Measurements from ENCODE around the gene PYCARD.
A peak's percentile ranks its signal among the peaks of the same experiment; 100 is the strongest.
"Not testable (repeated sequence)": the region's sequence is repeated elsewhere in the genome, so short reads cannot be mapped to it uniquely, and the experiment has no call there.

Gene PYCARD

DNA sequence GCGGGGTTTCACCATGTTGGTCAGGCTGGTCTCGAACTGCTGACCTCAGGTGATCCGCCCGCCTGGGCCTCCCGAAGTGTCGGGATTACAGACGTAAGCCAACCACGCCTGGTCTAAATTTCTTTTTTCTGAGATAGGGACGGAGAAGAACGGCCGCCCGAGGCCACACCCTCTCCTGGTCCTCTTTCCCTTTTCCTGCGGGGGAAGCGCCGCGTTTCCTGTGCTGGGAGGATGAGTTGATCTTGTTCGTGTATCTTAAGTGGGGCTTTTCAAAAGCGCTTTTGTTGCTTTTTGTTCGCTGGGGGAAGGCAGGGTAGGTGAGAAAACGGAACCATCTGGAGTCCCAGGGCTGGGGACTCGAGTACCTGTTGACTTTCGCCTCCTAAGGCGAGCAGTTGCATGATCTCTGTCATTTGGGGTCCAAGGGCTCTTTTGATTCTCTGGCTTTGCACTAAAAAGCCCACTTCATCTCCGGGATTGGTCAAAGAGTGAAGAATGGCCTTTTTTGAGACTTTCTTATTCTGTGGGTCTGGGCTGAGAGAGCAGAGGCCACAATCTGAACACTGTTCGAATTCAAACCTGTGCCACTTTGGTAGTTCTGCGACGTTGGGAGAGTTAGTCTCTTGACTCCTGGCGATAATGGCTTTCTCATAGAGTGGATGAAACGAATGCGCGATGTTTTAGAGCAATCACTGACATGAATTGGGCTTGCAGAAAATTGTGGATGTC lies 21.3 kb downstream of the PYCARD start:
- H3K27me3 Mint-ChIP-seq: peaks cover 8% of the 10 kb centered on the region
- peaks cover 73% of the 10 kb centered on the region for H3K4me1 Mint-ChIP-seq (ENCODE audit: low read depth)
- H3K4me3 Mint-ChIP-seq: peak overlapping the region; percentile 98
- intact Hi-C loops (cut with micrococcal nuclease): loop anchor here (10.0 kb wide), 1 partner anchor 174 kb away; the partner anchor contains the start of gene ITGAX
- no peaks in the 10 kb centered on the region for H3K9me3 Mint-ChIP-seq
- H3K36me3 Mint-ChIP-seq (ENCODE audit: low read depth): peaks cover 72% of the 10 kb centered on the region
- peak overlapping the region; percentile 100 for H3K27ac Mint-ChIP-seq

DNA sequence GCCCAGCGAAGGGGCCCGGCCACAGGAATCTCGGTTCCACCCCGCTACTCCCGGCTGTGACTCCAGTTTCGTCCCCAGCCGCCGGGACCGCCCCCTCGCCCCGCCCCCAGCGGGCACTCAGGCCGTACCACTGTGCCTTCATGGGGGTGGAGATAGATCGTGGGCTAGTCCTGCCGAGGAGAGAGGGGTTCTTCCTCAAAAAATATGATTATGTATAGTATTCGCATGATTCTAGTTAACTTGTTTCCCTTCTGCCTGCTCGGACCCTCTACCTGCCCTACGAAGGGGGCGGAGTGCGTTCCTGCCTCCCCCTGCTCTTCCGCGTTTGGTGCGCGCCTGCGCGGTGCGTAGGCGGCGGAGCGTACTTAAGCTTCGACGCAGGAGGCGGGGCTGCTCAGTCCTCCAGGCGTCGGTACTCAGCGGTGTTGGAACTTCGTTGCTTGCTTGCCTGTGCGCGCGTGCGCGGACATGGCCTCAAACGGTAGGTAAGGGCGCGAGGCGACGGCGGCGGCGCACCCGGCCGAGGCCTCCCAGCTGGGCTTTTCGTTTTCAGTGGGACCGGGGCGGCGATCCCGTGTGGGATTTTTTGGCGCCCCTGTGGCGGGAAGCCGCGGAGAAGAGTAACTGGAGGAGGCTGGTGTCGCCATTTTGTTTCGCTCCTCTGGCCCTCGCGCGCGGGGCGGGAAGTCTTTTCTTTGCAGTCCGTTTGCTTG lies 22.7 kb downstream of the PYCARD start, which contains the start of gene FUS:
TSS of gene FUS (plus strand) at position 393 of the 713 bp plus-strand sequence. CDS start at position 469, 76 bp downstream.
- H3K36me3 Mint-ChIP-seq (ENCODE audit: low read depth): peaks cover 58% of the 10 kb centered on the region
- H3K27ac Mint-ChIP-seq: peak within 1 kb of the TSS; percentile 100
- intact Hi-C loops (cut with micrococcal nuclease): loop anchor here (10.0 kb wide), 1 partner anchor 175 kb away; the partner anchor contains the start of gene ITGAX
- peaks cover 8% of the 10 kb centered on the region for H3K27me3 Mint-ChIP-seq
- H3K4me1 Mint-ChIP-seq (ENCODE audit: low read depth): peaks cover 60% of the 10 kb centered on the region
- no peaks in the 10 kb centered on the region for H3K9me3 Mint-ChIP-seq
- H3K4me3 Mint-ChIP-seq: peak within 1 kb of the TSS; percentile 98

DNA sequence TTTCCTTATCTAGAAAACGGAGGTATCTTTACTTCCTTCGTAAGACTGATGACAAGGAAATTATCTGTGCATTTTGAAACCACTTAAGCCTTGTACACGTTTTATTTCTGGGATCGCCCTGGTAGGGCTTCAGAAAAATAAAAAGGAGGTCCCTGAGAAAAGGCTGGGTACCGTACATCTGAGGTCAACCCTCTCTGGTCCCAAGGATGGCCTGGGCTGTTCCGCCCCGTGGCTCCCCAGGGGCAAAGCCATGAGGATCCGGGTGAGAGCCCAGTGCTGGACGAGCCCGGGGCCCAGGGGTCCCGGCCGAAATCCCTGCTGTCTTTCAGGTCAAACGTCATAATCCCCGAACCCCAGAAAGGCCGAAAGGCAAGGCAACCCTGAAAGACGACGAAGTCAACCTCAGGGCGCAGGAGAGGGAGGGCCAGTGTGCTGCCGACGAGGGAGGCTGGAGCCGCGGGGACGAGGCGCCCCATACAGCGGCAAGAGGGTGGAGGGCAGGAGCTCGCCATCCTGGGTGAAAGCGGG lies 23.3 kb downstream of the PYCARD start:
- intact Hi-C loops (cut with micrococcal nuclease): no loop called here
- Mint-ChIP-seq H3K9me3 (no peaks in the 10 kb centered on the region), H3K27ac (peak overlapping the region; percentile 100), H3K36me3 (ENCODE audit: low read depth) (peaks cover 52% of the 10 kb centered on the region), H3K4me3 (peak overlapping the region; percentile 98), H3K4me1 (ENCODE audit: low read depth) (peaks cover 54% of the 10 kb centered on the region), H3K27me3 (peaks cover 8% of the 10 kb centered on the region)

DNA sequence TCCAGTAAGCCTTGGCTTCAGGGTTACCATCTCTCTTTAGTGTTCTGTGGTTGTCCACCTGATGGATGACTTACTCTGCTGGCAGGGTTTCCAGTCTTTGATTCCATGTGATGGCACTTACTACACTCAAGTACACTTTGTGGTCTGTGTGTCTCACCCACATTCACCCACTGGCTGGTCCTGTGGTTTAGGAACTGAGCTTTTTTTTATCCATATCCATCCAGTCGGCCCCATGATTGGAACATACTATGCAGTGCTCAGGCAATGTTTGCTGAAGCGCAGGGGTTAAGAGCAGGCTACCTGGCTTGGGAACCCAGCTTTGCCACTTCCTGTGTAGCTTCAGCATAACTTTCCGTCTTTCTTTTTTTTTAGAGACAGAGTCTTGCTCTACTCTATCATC lies 25.4 kb downstream of the PYCARD start:
- Mint-ChIP-seq H3K36me3 (ENCODE audit: low read depth) (peaks cover 31% of the 10 kb centered on the region), H3K27me3 (peaks cover 8% of the 10 kb centered on the region), H3K27ac (peak overlapping the region; percentile 68), H3K4me3 (no peak overlapping the region), H3K9me3 (no peaks in the 10 kb centered on the region), H3K4me1 (ENCODE audit: low read depth) (peaks cover 38% of the 10 kb centered on the region)
- intact Hi-C loops (cut with micrococcal nuclease): no loop called here

DNA sequence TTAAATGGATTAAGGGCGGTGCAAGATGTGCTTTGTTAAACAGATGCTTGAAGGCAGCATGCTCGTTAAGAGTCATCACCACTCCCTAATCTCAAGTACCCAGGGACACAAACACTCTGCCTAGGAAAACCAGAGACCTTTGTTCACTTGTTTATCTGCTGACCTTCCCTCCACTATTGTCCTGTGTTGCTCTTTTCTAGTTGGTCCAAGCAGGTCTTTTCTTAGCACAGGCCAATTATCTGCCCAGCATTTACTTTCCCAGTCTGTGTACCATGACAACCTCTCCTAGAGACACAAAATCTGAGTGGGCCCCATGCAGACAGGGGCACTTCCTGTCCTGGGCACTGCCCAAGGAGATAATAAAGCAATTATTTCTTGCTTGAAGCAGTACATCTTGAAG lies 32.5 kb downstream of the PYCARD start:
- H3K4me1 Mint-ChIP-seq (ENCODE audit: low read depth); H3K4me3 Mint-ChIP-seq; H3K27ac Mint-ChIP-seq; H3K27me3 Mint-ChIP-seq; intact Hi-C loops (cut with micrococcal nuclease); H3K36me3 Mint-ChIP-seq (ENCODE audit: low read depth); H3K9me3 Mint-ChIP-seq: not testable (repeated sequence)

DNA sequence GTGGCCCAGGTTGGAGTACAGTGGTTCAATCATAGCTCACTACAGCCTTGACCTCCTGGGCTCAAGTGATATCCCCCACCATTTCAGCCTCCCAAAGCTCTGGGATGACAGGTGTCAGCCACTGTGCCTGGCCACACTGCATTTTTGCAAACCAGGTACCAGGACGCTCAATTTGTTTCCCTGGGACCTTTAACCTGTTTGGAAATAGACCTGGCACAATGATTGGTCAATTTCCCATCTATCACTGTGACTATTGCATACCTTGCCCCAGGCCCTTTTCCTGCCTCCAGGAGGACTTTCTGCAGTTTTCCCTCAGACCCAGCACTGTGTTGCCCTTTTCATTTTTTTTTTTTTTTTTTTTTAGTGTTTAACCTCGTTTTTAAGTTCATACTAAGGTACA lies 33.7 kb downstream of the PYCARD start:
- Mint-ChIP-seq H3K4me3 (no peak overlapping the region), H3K36me3 (ENCODE audit: low read depth) (no peaks in the 10 kb centered on the region), H3K4me1 (ENCODE audit: low read depth) (peaks cover 10% of the 10 kb centered on the region), H3K9me3 (no peaks in the 10 kb centered on the region), H3K27me3 (no peaks in the 10 kb centered on the region), H3K27ac (peak overlapping the region; percentile 25)
- intact Hi-C loops (cut with micrococcal nuclease): no loop called here

DNA sequence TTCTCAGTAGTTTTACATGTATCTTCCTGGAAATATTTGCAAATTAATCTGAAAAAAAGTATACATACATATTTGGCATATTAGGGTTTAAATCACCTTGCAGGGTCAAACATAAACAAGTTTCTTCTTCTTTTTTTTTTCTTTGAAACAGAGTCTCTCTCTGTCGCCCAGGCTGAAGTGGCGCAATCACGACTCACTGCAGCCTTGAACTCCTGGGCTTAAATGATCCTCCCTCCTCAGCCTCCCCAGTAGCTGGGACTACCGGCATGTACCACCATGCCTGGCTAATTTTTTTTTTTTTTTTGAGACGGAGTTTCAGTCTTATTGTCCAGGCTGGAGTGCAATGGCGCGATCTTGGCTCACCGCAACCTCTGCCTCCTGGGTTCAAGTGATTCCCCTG lies 35.2 kb downstream of the PYCARD start:
- Mint-ChIP-seq H3K36me3 (ENCODE audit: low read depth) (no peaks in the 10 kb centered on the region), H3K27me3 (no peaks in the 10 kb centered on the region), H3K27ac (no peak overlapping the region), H3K9me3 (no peaks in the 10 kb centered on the region), H3K4me1 (ENCODE audit: low read depth) (peaks cover 4% of the 10 kb centered on the region), H3K4me3 (no peak overlapping the region)
- intact Hi-C loops (cut with micrococcal nuclease): no loop called here

DNA sequence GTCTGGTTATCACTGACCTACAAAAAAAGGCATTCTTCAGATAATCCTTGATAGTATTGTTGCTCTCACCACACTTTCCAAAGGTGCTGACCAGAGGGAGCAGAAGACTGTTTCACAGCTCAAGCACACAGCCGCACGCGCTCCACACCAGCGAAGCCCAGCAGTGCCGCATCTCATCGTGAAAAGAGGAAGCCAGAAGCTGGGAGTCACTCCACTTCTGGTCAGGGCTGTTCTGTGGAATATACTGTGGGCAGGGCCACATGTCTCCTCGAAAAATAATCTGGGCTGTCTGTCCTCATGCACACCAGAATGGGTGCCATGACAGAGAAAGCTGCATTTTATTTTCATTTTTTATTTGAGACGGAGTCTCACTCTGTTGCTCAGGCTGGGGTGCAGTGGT lies 45.4 kb downstream of the PYCARD start:
- Mint-ChIP-seq H3K36me3 (ENCODE audit: low read depth) (no peaks in the 10 kb centered on the region), H3K27ac (peak overlapping the region; percentile 88)
- intact Hi-C loops (cut with micrococcal nuclease): no loop called here

More for the DNA sequence above, 45.4 kb downstream of the PYCARD start:
- Mint-ChIP-seq H3K27me3 (peaks cover 4% of the 10 kb centered on the region), H3K9me3 (no peaks in the 10 kb centered on the region), H3K4me3 (peak overlapping the region; percentile 6), H3K4me1 (ENCODE audit: low read depth) (peaks cover 19% of the 10 kb centered on the region)

Data from dendritic cell treated with granulocyte-macrophage colony-stimulating factor and Interleukin-4, amounts not matched to agents 40 ng/mL and 50 ng/mL, for 4 days (primary cell).